Measurements from ENCODE around the gene WDFY1.
A peak's percentile ranks its signal among the peaks of the same experiment; 100 is the strongest.

WDFY1 gene, protein sequence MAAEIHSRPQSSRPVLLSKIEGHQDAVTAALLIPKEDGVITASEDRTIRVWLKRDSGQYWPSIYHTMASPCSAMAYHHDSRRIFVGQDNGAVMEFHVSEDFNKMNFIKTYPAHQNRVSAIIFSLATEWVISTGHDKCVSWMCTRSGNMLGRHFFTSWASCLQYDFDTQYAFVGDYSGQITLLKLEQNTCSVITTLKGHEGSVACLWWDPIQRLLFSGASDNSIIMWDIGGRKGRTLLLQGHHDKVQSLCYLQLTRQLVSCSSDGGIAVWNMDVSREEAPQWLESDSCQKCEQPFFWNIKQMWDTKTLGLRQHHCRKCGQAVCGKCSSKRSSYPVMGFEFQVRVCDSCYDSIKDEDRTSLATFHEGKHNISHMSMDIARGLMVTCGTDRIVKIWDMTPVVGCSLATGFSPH

DNA sequence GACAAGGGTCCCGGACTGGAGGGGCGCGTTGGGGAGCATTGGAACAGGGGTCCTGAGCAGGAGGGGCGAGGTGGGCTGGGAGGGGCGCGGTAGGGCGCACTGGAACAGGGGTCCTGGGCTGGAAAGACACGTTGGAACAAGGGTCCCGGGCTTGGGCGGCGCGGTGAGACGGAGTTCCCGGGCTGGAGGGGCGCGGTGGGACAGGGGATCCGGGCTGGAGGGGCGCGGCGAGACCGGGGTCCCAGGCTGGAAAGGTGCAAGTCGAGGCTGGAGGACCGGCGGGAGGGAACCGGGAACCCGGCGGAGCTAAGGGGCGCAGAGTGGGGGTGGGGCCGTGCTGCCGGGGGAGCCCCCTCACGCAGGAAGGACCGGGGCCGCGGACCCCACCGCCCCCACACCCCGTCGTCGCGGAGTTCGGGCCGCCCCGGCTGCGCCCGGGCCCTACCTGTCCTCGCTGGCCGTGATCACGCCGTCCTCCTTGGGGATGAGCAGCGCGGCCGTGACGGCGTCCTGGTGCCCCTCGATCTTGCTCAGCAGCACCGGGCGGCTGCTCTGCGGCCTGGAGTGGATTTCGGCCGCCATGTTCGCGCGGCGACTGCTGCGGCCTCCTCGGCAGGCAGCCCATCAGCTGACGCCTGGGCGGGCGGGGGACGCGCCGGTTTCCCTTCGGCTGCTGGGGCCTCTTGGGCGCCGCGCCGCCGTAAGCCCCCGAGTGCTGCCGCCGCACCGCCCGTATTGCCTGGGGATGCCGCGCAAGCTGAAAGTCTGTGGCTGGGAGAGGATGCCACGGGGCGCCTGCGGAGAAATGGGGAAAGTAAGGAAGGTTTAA lies at the start of gene WDFY1:
WDFY1 (minus strand) TSS at position 633 of the 829 bp plus-strand sequence; CDS start at position 582, 51 bp downstream.
- peak; percentile 83 for DNase-seq

DNA sequence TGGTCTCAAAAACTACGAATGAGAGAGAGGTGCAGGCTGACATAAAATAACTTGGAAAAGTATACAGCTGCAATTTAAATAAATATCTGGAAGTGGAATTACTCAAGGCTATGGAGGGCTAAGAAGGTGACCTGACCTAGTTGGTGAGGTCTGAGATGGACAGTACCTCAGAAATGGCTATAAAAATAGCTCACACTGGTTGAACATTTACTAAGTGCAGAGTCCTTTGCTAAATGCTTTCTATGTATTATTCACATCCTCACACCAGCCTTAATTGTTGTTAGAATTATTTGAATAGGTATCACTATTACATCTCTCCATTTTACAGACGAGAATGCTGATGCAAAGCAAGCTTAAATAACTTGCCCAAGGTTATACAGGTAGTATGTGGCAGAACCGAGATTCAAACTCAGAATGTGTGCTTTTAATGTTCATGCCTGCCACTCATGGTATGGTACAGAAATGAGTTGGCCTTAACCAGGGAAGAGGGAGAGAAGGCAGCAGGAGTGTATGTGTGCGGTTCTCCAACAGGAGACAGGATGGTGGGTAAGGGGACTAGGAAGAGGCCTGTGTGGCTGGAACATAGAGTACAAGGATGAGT lies 49.5 kb upstream of the WDFY1 start:
- no peak for DNase-seq

DNA sequence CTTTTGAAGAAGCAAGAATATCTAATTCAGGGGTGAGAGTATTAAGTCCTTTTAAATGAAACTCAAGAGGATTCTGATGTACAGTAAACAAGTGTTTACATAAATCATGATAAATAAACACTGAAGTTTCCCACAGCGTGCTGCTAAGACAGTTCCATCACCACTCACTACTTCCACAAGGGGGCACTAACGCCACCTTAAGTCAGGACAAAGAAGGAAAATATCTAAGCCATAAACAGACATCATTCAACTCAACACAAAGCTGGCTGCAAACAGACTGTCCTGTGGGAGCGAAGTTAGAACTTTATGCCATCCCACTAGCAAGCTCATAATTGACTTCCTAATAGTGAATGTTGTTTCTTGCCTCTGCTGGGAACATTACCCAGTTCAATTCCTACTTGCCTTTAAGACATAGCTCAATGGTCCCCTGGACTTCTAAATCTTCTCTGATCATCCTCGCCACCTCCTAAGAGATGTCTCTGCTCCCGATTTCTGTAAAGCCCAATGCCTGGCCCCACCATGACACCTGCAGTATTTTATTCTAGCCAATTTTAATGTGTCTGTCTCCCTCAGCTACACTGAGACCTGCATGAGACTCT lies 48.6 kb upstream of the WDFY1 start:
- peak; percentile 26 for DNase-seq

DNA sequence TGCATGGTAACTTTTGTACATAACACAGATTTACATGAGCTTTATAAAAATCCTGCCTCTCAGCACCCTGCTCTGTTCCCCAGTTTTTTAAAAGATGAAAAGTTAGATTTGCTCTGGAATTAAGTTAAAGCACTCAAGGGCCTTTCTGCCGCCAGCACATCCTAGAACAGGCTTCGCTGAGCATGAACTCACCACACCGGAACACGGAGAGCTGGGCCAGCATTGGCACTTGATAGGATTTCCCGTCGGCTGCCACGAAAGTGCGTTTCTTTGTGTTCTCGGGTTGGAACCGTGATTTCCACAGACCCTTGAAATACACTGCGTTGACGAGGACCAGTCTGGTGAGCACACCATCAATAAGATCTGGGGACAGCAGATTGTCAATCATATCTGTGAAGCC lies 46.5 kb upstream of the WDFY1 start:
- DNase-seq: no peak

DNA sequence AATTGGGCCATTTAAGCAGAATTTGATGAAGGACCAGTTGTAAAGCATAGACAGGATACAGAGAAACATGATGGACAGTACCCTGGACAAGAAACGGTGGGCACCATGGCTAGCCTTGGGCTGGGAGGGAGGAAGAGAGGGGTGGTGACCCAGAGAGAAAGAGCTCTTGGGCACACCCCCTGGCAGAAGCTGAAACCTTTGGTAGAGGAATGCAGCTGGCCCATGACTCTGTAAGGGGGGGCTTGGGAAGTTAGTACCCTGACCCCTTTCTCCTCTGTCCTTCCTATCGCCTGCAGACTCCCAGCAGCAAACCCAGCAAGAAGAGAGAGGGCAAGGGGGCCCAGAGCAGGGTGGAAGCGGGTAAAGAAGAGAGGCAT lies 44.7 kb upstream of the WDFY1 start:
- no peak for DNase-seq

DNA sequence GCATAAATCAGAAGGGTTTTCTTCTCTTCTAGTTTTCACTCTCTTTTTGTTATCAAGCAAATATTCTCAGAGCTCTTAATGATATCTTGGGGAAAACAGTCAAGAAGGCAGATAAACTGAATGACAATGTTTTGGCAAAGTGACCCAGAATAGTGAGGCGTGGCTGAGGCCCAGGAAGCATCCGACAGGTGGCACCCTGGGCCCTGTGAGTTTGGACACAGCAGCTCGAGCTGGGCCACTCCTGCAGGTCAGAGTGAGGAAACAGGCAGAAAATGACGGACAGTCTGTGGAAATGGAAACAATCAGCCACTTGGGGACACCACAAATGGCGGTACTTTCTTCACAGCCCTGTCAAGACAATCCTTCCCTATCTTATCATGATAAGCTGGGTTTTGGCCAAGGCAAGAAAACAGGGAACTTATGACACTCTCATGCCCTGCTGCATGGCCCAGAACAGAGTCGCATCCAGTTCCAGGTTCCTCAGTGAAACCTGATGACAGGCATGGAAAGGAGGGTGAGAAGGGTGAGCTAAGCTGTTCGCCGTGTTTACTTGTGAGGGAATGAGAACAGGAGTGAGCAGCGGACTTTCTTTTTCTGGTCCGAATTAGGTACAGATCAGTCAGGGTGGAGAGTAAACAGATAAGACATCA lies 44.2 kb upstream of the WDFY1 start:
- no peak for DNase-seq

DNA sequence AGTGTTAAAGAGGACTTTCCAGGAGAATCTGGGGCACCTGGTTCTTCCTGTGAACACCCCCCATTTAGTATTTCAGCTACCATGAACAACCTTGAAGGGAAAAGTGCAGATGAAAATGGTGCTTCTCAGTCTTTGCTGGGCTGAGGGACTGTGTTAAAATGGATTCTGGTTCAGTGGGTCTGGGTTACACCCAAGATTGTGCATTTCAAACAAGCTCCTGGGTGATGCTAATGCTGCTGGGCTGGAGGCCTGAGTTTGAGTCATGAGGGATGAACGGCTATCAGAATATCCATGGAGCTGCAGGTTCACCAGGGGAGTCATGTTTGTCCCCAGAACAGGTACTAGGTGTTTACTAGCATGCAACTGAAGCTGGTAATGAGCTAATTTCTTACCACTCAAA lies 36.1 kb upstream of the WDFY1 start:
- no peak for DNase-seq

DNA sequence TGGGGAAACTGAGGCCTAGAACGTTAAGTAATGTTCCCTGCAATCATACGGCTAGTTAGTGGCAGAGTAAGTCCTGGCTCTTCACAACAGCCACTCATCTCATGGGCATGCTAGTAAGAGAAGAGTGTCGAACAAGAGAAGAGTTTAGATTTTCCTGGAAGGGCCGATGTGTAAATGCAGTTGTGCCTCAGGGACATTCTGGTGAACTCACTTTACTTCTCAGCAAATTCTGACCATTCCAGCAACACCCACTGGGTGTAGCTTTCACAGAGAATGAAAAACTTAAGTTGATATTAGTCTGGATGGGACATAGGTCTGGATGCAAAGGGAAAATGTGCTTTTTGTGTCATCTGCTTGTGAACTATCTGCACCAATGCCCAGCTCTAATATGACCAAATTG lies 35.7 kb upstream of the WDFY1 start:
- DNase-seq: no peak

DNA sequence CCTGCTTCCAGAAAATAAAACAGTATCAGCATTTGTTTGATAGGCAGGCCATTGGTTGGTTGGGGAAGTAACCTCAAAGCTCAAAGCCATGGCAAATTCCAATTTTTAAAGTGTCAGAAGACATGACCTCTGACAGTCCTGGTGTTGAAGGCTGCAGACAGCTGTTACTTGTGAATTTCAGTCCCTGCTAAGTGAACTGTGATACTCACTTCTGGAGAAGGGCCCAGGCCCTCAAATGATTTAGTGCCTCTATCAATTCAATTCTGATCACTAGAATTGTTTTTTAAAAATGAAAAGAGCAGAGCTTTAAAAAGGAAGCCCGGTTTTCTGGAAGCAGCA lies 35.2 kb upstream of the WDFY1 start:
- DNase-seq: no peak

DNA sequence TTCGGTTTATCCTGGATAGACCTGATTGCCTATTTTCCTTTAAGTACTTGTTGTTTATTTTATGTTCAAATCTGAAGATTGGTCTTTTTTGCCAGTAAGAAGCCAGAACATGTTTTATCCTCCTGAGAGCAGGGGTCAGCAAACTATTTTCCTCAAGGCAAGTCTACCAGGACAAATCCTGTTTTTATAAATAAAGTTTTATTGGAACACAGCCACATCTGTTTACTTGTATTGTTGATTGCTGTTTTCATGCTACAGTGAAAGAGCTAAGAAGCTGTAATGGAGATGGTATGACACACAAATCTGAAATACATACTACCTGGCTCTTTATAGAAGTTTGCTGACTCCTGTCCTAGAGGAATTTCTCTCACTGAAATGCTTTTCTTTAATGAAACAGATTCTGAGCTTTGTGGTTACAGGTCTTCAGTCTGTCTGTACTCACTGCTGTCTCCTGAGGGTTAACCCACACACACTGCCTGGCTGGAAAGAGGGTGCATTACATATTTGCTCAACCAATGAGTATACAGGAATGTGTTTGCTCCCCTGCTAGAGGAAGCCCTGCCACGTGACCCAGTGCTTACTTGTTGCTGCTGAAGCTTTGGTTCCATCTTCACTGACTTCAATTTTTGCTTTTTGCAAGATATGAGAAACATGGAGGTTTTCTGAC lies 34.7 kb upstream of the WDFY1 start:
- DNase-seq: no peak

DNA sequence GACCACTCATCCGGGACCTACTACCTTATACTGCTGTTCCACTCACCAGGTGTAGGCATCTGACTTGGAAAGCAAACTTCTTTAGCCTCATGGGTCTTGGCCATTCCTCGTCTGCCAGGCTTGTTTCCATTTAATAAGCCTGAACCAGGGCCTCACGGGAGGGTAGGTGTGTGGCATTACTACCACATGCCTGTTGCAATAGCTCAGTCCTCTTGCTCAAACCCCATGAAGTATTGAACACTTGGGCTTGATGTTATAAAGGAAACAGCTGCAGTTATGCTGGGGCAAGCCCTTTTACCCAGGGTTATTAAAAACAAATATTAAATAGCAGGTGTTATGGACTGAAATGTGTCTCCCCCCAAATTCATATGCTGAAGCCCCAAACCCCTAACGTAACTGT lies 33.3 kb upstream of the WDFY1 start:
- DNase-seq: no peak

DNA sequence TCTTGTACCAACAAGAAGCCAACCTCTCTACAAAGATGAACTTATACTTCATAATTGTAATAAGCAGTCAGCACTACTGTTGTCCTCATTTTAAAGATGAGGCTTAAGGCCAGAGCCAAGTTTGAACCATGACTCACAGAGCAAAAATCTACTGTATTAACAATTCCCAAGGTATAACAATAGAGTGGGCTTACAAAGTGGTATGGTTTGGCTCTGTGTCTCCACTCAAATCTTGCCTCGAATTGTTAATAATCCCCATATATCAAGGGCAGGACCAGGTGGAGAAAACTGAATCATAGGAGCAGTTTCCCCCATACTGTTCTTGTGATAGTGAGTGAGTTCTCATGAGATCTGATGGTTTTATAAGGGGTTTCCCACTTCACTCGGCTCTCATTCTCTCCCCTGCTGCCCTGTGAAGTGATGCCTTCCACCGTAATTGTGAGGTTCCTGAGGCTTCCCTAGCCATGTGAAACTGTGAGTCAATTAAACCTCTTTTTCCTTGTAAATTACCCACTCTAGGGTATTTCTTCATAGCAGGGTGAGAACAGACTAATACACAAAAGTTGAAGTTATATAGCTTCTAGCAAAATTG lies 31.6 kb upstream of the WDFY1 start:
- no peak for DNase-seq

DNA sequence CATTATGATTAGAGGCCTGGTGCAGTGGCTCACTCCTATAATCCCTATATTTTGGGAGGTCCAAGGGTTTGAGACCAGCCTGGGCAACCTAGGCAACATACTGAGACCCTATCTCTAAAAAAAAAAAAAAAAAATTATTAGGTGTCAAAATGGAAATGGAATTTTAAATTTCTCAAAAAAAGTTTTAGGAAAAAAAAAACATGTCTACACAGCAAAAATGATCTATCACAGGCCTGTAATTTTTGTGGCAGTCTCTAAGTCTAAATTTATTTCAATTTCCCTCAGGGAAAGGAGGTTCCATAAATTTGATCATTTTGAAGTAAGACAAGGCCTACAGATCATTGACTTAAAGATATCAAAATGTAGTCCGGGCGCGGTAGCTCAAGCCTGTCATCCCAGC lies 28.5 kb upstream of the WDFY1 start:
- DNase-seq: no peak

DNA sequence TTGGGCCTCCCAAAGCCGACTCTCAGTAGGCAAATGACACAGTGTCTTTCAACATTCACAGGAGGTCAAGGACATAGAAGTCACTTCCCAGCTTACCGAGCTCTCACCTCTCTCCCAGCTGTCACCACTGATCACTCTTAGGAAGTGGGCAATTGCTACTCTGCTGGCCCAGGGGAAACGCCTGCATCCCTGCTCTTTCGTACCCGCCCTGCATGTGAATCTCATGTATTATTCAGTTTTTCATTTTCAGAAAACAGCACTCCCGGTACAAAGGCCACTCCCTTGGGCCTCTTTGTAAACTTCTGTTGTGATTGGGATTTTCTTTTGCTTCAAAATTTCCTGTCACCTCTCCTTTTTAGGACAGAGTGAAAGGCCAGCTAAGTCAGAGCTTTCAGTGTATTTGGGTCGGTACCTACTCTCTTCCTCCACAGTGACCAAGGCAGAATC lies 27.5 kb upstream of the WDFY1 start:
- DNase-seq: no peak

DNA sequence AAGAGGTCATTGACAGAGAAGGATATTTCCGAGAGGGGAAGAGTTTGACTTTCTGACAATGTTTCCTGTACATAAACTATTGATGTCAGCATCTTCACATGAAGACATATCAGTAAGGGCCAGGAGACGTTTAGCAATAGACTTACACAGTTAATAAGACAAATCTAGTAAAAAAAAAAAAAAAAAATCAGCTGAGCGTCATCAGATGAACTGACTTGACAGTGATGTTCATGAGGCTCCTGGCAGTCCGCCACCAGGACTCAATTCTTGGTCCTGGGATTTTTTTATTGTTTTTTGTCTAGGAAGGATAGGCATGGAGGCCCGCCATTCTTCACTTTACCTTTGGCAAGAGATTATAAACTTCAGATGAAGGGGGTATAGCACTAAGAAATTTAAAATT lies 26.6 kb upstream of the WDFY1 start:
- no peak for DNase-seq

DNA sequence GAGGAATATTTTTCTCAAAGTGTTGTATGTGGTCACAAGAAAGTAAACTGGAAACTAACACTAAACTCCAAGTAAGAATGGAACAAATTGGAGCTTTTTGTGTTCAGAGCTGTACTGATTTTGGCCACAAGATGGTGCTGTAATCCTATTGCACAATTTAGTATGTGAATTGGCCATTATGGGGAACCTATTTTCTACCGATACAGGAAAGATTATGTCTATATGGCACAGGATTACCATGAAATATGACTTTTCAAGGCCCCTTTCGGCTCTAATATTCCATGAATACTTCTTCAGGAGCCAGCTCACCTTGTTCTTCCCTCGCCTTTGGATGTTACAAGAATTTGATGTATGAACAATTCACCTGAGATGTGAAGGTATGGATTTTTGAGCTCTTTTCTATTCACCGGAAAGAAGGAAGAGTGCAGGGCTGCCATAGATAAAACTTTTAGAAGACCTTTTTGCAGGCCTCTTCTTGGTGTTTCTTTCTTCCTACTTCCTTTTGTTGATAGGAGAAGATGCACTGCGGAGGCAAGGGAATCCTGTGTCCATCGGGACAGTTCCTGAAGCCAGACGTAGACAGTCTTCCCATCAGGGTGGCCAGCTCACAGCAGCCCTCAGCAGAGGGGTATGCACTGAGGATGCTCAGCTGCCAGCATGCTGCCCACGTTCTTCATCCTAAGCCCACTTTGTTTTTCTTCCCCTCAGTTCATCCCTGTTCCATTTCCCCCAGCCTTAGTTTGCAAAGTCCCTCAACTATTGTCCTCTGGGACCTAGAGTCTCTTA lies 25.4 kb upstream of the WDFY1 start:
- DNase-seq: peak; percentile 4

DNA sequence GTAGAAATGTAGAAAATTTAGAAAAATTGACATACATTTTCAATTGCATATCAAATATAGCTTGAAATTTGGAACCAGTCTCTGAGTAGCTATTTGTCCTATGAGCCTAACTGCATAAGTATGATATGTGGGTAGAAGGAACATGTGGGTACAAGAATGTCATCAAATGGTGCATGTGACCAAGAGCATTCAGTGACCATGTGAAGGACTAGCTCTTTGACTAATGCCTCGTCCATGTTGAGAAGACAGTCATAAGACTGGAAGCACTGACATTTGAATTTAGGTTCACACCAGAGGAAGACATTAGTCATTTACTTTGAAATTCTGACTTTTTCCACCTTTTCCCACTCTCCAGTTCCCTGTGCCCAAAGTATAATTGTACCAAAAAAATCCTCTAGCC lies 24.7 kb upstream of the WDFY1 start:
- DNase-seq: no peak

DNA sequence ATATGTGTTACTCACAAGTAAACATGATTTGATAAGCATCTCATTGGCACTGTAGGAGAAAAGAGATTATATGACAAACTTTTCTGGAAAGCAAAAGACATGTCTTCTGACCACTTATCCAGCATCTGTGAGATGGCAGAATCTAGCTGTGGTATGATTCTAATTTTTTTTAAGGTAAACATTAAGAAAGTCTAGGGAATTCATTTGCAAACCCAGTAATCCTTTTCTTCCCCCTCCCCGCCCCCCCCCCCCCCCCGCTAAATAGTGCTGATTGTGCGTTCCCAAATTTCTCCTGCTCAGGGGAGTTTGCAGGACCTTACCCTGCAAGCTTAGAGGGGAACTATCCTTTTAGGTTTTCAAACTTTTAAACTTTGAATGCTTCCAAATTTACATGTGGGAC lies 24.2 kb upstream of the WDFY1 start:
- DNase-seq: no peak

DNA sequence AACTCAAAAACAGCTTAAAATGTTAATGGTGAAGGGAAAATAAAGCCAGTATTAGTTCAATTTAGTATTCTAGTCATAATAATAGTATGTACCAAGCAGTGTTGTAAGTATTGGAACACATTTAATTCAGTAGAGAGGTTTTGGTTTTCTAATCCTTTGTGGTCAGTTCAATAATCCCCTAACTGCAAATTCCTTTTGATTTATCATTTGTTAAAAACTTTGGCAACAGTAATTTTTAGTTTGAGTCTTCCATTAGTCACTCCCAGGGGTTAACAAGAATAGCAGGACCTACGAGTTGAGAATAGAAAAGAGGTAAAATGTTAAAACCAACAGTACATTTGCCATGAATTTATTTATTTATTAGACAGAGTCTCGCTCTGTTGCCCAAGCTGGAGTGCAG lies 22.8 kb upstream of the WDFY1 start:
- no peak for DNase-seq

DNA sequence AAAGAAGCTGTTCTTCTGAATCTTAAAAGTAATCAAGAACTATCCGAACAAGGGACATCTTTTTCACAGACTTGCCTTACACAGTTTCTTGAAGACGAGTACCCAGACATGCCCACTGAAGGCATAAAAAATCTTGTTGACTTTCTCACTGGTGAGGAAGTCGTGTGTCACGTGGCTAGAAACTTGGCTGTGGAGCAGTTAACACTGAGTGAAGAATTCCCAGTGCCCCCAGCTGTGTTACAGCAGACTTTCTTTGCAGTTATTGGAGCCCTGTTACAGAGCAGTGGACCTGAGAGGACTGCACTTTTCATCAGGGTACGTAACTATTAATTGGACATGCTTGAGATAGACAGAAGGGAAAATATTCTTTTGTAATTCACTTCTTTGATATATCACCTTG lies 14.6 kb upstream of the WDFY1 start:
- DNase-seq: no peak
